HG03103 (cell line): ENCODE measurements around the gene TXNIP.

Experiments
- ATAC-seq: cut with Tn5 transposase; IDR thresholded peaks from one replicate; pipeline ENCODE4 v1.9.1; 2021; ENCODE audit warnings: low read depth; ENCODE audit not compliant: unreplicated experiment

Gene TXNIP

GRCh38 chr1:145946477-145946986, 49.8 kb downstream of the TXNIP start:
- no peak for ATAC-seq

GRCh38 chr1:145944532-145944931, 51.8 kb downstream of the TXNIP start:
- no peak for ATAC-seq

GRCh38 chr1:145942871-145943270, 53.5 kb downstream of the TXNIP start:
- no peak for ATAC-seq
